Mesendoderm (in vitro differentiated cells): ENCODE measurements around the gene IL34.

Experiments used
- DNase-seq: peaks from one replicate; pipeline ENCODE4 v3.0.0; 2013
- H2AK5ac ChIP-seq: 2 replicates; pipeline ENCODE4 v1.6.1; 2013; ENCODE audit warnings: low read length, inconsistent platforms
- H2BK120ac ChIP-seq: 2 replicates; pipeline ENCODE4 v1.6.1; 2013; ENCODE audit warnings: low read depth, mild to moderate bottlenecking, low read length, moderate library complexity, mixed read lengths
- H2BK15ac ChIP-seq: replicated peaks from 2 replicates; pipeline ENCODE4 v1.6.1; 2013; ENCODE audit warnings: low read depth, mild to moderate bottlenecking, moderate library complexity
- H2BK5ac ChIP-seq: 2 replicates; pipeline ENCODE4 v1.6.1; 2013; ENCODE audit warnings: low read length, inconsistent platforms
- H3K18ac ChIP-seq: 2 replicates; pipeline ENCODE4 v1.6.1; 2013; ENCODE audit warnings: mild to moderate bottlenecking, low read length, mixed read lengths
- H3K23ac ChIP-seq: one replicate; pipeline ENCODE4 v1.6.1; 2013; ENCODE audit warnings: low read length
- H3K27ac ChIP-seq: 2 replicates; pipeline ENCODE4 v1.5.1; 2013; ENCODE audit warnings: low read depth, mild to moderate bottlenecking, inconsistent platforms, low read length, moderate library complexity
- H3K27me3 ChIP-seq: 2 replicates; pipeline ENCODE4 v1.6.1; 2013; ENCODE audit warnings: low read length, control low read depth, mild to moderate bottlenecking, inconsistent platforms; ENCODE audit not compliant: insufficient read depth, poor library complexity
- H3K36me3 ChIP-seq: 2 replicates; pipeline ENCODE4 v1.6.1; 2013; ENCODE audit warnings: low read length, inconsistent platforms; ENCODE audit not compliant: control insufficient read depth, insufficient read depth
- H3K4ac ChIP-seq: one replicate; pipeline ENCODE4 v1.6.1; 2013; ENCODE audit warnings: low read depth, mild to moderate bottlenecking, low read length, moderate library complexity
- H3K4me1 ChIP-seq: 2 replicates; pipeline ENCODE4 v1.6.1; 2013; ENCODE audit warnings: low read depth, low read length, inconsistent platforms; ENCODE audit not compliant: control insufficient read depth
- H3K4me2 ChIP-seq: 2 replicates; pipeline ENCODE4 v1.6.1; 2013; ENCODE audit warnings: low read length
- H3K4me3 ChIP-seq: 2 replicates; pipeline ENCODE4 v1.5.1; 2013; ENCODE audit warnings: mild to moderate bottlenecking, low read length
- H3K56ac ChIP-seq: one replicate; pipeline ENCODE4 v1.6.1; 2013; ENCODE audit warnings: low read length
- H3K79me1 ChIP-seq: 2 replicates; pipeline ENCODE4 v1.6.1; 2013; ENCODE audit warnings: low read length, inconsistent platforms
- H3K79me2 ChIP-seq: 2 replicates; pipeline ENCODE4 v1.6.1; 2013; ENCODE audit warnings: mild to moderate bottlenecking, low read length; ENCODE audit not compliant: control insufficient read depth, insufficient read depth
- H3K9ac ChIP-seq: 2 replicates; pipeline ENCODE4 v1.6.1; 2013; ENCODE audit warnings: low read length, inconsistent platforms
- H4K5ac ChIP-seq: one replicate; pipeline ENCODE4 v1.6.1; 2013; ENCODE audit warnings: low read length
- H4K8ac ChIP-seq: one replicate; pipeline ENCODE4 v1.6.1; 2013; ENCODE audit warnings: low read depth, mild to moderate bottlenecking, control low read depth, low read length, moderate library complexity
- WGBS: extraction: QIAGEN DNeasy Blood & Tissue Kit; methylation state at CpG from one replicate; pipeline ENCODE4 v1.1.7; 2013; ENCODE audit warnings: low lambda C conversion rate, missing lambda C conversion rate; ENCODE audit not compliant: insufficient coverage; ENCODE audit errors: extremely low coverage; 5-methylcytosine and 5-hydroxymethylcytosine counted together

IL34 gene

DNA sequence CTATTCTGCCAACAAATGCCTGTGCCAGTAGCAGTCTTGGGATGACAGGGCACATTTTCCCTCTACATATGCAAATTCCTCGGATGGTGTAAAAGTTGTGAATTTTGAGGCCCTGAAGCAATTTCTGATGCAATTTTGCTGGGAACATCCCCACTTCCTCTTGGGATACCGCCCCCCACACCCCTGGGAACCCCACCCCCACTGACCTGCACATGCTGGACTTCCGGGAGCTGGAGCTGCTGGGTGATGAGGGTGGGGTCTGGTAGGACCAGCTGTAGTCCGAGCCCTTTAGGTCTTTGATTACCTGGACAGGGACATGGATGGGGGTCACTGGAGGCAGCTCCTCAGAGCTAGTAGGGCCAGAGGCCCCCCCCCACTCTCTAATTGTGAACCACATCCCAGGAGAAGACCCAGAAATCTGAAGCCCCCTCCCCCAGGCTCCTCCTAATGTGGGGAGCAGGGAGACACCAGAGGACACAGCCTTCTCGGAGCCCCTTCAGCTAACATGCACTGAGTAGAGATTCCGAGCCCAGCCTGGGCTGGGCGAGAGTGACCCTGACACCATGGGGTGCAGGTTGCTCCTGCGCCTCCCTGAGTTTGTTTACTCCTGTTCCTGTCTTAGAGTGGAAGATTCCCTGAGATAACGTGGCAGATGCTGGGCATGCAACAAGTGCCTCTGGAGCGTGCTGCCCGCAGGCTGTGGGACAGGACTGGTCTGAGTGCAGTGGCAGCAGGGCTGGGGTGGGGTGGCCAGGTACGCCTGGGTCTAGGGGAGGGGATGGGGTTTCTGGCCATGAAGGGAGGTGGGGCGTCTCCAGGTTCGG is 30.5 kb downstream of the IL34 start:
- Histone ChIP-seq H3K27ac (no peak overlapping the region), H3K27me3 (no peaks in the 10 kb centered on the region), H2AK5ac (no peak overlapping the region), H3K18ac (no peak overlapping the region), H4K8ac (no peak overlapping the region), H2BK5ac (no peak overlapping the region), H3K23ac (no peak overlapping the region), H3K79me2 (no peaks in the 10 kb centered on the region), H4K5ac (no peak overlapping the region), H3K56ac (no peak overlapping the region), H3K36me3 (peaks cover 6% of the 10 kb centered on the region), H2BK15ac (no peak overlapping the region), H3K4me2 (no peak overlapping the region), H3K4ac (no peak overlapping the region), H2BK120ac (no peak overlapping the region), H3K79me1 (no peaks in the 10 kb centered on the region), H3K4me1 (peaks cover 3% of the 10 kb centered on the region), H3K9ac (no peak overlapping the region), H3K4me3 (no peak overlapping the region)
- no CpG with 5 or more reads among the region's 14 CpGs for WGBS
- peak; percentile 47 for DNase-seq

DNA sequence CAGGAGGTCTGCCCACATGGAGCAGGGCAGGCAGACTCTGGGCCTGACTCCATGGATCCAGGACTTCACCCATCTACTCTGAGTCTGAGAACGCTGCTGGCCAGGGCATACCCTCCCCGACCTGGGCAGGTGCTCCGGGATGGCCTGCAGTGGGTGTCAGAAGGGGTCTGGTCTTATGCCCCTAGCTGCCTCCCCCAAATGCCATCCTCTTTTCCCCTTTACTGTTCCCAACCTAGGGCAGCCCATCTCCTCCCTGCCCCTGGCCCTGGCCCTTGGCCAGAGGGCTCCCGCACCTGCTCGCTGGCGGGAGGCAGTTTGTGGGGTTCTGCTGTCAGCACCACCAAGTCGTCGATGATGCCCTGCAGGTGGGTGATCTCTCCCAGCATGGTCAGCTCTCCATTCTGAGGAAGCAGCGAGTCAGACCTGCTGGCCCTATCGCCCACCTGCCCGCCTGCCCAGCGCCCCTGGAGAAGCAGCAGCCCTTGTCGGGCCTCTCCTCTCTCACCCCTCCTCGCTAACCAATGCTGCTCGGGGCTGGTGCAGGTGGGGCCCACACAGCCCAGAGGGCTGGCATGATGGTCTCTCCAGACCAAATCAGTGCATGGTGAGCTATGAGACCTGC is 31.3 kb downstream of the IL34 start:
- H3K27me3 ChIP-seq, result no peaks in the 10 kb centered on the region
- H2AK5ac ChIP-seq, result no peak overlapping the region
- H3K9ac ChIP-seq, result no peak overlapping the region
- H3K23ac ChIP-seq, result no peak overlapping the region
- no CpG with 5 or more reads among the region's 15 CpGs for WGBS
- no peak overlapping the region for H3K4me3 ChIP-seq
- H3K4me2 ChIP-seq, result no peak overlapping the region
- no peak overlapping the region for H4K5ac ChIP-seq
- no peak overlapping the region for H3K56ac ChIP-seq
- H3K79me2 ChIP-seq, result no peaks in the 10 kb centered on the region
- H2BK5ac ChIP-seq, result no peak overlapping the region
- H3K18ac ChIP-seq, result no peak overlapping the region
- no peak overlapping the region for H3K4ac ChIP-seq
- H3K27ac ChIP-seq, result no peak overlapping the region
- no peaks in the 10 kb centered on the region for H3K79me1 ChIP-seq
- H2BK15ac ChIP-seq, result no peak overlapping the region
- H3K36me3 ChIP-seq, result peaks cover 6% of the 10 kb centered on the region
- no peak overlapping the region for H2BK120ac ChIP-seq
- peaks cover 3% of the 10 kb centered on the region for H3K4me1 ChIP-seq
- no peak for DNase-seq
- H4K8ac ChIP-seq, result no peak overlapping the region

DNA sequence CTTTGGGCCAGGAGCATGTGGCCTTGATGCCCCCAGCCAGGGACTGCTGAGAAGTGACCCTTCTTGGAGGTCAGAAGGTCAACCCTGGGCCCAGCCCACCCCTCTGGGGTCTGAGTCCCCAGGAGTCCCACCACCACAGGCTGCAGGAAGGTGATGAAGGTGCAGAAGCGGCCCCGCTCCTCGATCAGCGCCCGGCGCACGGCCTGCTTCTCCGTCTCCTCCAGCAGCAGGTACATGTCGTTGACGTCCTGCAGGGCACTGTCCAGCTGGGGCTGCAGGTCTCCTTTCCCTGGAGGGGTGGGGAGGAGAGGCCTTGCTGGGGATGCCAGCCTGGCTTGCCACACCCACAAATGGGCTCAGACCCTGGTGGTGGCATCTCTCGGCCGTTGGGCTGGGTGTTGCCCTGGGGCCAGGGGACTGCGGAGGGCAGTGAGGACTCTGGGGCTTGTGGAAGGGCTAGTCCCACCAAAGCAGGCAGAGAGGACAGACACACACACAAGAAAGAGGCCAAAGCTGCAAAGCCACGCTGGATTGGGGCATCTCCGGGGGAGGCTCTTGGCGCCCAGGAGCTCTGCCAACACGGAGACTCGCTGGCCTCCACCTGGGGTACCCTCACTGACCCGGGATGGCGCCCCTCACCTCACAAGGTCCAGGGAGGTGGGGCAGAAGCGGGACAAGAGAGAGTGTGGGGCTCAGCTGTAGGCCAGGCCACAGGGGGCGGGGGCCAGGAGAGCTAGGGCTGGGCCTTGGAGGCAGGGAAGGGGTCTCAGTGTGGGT is 31.9 kb downstream of the IL34 start:
- Histone ChIP-seq H3K36me3 (peaks cover 4% of the 10 kb centered on the region), H3K18ac (no peak overlapping the region), H3K4me1 (peaks cover 3% of the 10 kb centered on the region), H3K4me2 (no peak overlapping the region), H4K5ac (no peak overlapping the region), H3K9ac (no peak overlapping the region), H2BK120ac (no peak overlapping the region), H2BK15ac (no peak overlapping the region), H3K79me2 (no peaks in the 10 kb centered on the region), H3K27me3 (no peaks in the 10 kb centered on the region), H3K27ac (no peak overlapping the region), H2BK5ac (no peak overlapping the region), H3K4ac (no peak overlapping the region), H3K23ac (no peak overlapping the region), H3K56ac (no peak overlapping the region), H3K79me1 (no peaks in the 10 kb centered on the region), H3K4me3 (no peak overlapping the region), H2AK5ac (no peak overlapping the region), H4K8ac (no peak overlapping the region)
- no peak for DNase-seq
- WGBS, result no CpG with 5 or more reads among the region's 22 CpGs

DNA sequence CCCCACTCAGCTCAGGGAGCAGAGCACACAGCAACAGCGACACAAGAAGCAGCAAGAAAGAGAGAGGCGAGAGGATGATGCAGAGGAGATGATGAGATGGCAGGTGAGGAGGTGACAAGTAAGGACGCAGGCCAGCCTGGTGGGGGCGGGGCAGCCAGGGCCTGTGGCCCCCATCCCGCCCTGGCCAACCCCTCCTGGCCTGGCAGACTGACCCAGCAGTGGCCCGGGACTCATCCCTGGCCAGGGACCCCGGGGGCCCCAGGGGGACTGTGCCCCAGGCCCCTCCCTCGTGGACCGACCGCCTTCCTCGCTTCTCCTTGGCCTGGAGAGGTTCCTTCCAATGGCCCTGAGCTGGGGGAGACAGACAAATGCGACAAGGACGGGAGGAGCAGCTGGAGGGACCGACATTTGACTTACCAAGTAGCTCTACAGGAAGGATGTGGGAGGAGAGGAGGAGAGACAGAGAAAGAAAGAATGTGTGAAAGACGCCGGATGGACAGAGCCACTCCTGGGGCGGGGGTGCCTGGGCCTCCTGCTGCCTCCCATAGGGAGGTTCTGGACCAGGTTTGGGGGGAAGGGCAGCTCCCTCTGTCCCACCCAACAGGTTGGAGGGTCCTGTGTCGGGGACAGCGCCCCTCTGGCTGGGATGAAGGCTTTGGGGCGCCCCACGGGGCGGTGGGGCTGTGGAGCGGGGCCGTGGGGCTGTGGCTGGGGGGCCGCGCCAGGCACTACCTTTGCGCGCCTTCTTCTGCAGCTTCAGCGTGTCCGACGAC is 32.7 kb downstream of the IL34 start:
- Histone ChIP-seq H2BK120ac (no peak overlapping the region), H3K18ac (no peak overlapping the region), H3K27ac (peak overlapping the region; percentile 16), H3K4me3 (no peak overlapping the region), H3K4ac (no peak overlapping the region), H2BK15ac (no peak overlapping the region), H3K23ac (no peak overlapping the region), H3K9ac (no peak overlapping the region), H2BK5ac (no peak overlapping the region), H4K8ac (no peak overlapping the region), H3K36me3 (peaks cover 4% of the 10 kb centered on the region), H3K27me3 (no peaks in the 10 kb centered on the region), H3K79me1 (no peaks in the 10 kb centered on the region), H2AK5ac (no peak overlapping the region), H3K56ac (peak overlapping the region; percentile 43), H4K5ac (no peak overlapping the region), H3K79me2 (no peaks in the 10 kb centered on the region), H3K4me1 (peaks cover 3% of the 10 kb centered on the region), H3K4me2 (no peak overlapping the region)
- peak; percentile 59 for DNase-seq
- WGBS, result no CpG with 5 or more reads among the region's 31 CpGs

DNA sequence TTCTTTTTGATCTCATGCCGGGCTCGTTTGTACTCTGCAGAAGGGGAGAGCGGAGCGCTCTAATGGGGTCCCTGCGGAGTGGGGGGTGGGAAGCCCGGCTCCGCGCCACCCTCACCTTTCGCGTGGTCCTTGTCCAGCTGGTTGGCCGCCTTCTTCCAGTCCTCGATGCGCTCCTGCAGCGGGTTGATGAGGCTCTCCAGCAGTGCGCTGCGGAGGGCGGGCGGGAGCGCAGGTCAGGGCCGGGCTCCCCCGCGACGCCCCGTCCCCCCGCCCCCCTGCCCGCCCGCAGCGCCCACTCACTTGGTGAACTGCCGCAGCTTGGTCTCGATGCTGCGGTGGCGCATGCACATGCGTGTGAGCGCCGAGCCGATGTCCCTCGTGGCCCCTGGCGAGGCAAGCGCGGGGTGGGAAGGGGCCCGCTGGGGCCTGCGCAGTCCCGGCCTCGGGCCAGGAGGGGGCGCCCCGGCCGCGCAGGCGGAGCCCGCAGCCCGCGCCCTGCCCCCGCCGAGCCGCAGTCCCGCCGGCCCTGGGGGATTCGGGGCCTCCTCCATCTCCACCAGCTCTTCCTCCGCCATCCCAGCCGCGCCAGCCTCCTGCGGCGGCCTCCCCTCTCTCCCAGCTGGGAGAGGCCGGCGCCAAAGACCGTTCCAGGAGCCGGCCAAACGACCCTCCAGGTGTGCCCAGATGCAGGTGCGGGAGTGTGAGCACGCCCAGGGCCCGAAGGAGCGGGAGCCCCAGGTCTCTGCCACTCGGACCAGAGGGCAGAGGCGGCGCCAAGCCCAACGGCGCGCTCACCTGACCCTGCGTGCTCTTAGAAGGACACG is 33.5 kb downstream of the IL34 start:
- Histone ChIP-seq H2BK120ac (no peak overlapping the region), H4K5ac (no peak overlapping the region), H2BK5ac (no peak overlapping the region), H3K79me1 (peaks cover 2% of the 10 kb centered on the region), H3K27me3 (no peaks in the 10 kb centered on the region), H2BK15ac (no peak overlapping the region), H3K23ac (no peak overlapping the region), H3K4me2 (no peak overlapping the region), H3K18ac (no peak overlapping the region), H3K4me3 (no peak overlapping the region), H4K8ac (no peak overlapping the region), H3K79me2 (no peaks in the 10 kb centered on the region), H2AK5ac (no peak overlapping the region), H3K4me1 (peaks cover 3% of the 10 kb centered on the region), H3K27ac (peak overlapping the region; percentile 16), H3K36me3 (peaks cover 4% of the 10 kb centered on the region), H3K9ac (peak overlapping the region; percentile 34), H3K4ac (no peak overlapping the region), H3K56ac (peak overlapping the region; percentile 75)
- DNase-seq, result peak; percentile 61
- WGBS, result no CpG with 5 or more reads among the region's 80 CpGs
